ENCODE results near the gene ANKFN1.

Gene ANKFN1, protein sequence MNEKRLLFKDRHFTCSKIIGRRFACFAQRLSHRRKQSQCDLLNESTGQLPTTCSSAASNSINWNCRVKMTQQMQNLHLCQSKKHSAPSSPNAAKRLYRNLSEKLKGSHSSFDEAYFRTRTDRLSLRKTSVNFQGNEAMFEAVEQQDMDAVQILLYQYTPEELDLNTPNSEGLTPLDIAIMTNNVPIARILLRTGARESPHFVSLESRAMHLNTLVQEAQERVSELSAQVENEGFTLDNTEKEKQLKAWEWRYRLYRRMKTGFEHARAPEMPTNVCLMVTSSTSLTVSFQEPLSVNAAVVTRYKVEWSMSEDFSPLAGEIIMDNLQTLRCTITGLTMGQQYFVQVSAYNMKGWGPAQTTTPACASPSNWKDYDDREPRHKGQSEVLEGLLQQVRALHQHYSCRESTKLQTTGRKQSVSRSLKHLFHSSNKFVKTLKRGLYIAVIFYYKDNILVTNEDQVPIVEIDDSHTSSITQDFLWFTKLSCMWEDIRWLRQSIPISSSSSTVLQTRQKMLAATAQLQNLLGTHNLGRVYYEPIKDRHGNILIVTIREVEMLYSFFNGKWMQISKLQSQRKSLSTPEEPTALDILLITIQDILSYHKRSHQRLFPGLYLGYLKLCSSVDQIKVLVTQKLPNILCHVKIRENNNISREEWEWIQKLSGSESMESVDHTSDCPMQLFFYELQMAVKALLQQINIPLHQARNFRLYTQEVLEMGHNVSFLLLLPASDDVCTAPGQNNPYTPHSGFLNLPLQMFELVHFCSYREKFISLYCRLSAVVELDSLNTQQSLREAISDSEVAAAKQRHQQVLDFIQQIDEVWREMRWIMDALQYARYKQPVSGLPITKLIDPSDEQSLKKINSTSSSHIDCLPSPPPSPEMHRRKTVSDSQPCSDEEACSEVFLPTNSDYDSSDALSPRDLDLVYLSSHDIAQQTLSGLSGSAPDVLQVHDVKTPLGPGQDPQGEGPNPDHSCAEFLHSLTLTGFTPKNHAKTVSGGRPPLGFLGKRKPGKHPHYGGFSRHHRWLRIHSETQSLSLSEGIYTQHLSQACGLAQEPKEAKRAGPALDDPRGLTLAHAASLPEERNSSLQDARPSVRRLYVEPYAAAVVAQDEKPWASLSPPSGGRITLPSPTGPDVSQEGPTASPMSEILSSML

DNA sequence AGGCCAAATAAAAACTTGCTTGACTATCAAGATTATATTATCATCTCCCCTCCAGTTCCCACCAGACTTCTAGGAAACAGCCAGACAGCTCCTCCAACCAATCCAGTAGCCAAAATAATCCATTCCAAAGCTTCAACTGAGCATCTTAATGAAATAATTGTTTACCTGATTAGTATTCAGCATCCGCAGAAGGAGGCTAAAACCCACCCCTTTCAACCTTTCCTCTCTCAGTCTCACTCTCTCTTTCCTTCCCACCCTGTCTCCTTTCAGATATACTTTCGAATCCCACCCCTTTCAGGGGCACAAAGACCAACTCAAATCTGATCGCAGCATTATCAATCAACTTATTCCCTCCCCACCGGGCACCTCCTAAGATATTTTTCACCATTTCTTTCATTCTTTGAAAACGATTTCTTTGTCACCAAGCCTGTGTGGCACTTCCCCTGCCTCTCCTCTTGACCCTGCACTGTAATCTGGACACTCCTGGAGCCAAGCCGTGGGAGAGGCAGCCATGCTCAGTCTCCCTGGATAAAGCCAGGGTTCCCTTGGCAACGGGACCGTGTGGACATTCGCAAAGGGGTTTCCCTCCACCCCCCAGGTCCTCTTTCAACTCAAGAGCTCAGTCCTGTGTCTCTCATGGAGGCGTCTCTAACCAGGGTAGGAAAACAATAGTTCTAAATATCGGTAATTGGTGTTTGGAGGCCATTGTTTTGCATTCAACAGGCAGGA, at the start of gene ANKFN1:
Gene ANKFN1 (plus strand): TSS at position 602 of the 729 bp plus-strand sequence. CDS start 59,193 bp downstream, outside the sequence.
- DNase-seq: no peak

DNA sequence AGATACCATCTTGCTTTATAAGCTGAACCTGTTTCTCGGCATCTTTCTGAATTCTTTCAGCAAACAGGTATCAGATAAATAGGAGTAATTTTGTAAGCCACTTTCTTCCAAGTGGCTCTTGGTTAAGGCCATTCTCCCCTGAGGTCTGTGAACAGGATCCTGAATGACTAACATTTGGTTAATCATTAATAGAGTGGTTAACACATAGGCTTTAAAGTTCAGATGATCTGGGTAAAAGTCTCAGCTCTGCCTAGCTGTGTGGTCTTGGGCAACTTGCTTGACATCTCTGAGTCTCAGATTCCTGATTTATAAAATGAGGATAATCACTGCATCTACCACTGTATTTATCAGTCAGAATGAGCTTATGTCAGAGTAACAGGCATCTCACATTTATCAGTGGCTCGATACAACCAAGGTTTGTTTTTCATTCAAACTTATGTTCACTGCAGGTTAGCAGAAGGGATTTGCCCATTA, 44.4 kb upstream of the ANKFN1 start:
- DNase-seq: no peak

DNA sequence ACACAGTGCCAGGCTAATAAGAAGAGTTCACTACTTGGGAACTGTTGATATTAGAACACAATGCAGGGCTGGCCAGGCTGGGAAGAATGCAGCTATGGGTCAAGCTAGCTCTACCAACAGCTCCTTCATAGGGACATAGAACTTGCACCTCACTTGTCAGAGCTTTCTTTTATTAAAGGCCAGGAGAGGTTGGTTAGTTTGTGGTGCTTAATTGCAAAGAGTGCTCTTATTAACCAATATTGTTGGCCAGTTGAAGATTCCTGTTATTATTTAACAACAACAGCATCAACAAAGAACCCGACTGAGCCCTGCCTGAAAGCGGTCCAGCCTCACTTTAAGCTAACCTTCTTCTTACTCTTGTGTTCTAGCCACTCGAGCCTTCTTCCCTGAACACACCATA, 43.4 kb upstream of the ANKFN1 start:
- DNase-seq: no peak

DNA sequence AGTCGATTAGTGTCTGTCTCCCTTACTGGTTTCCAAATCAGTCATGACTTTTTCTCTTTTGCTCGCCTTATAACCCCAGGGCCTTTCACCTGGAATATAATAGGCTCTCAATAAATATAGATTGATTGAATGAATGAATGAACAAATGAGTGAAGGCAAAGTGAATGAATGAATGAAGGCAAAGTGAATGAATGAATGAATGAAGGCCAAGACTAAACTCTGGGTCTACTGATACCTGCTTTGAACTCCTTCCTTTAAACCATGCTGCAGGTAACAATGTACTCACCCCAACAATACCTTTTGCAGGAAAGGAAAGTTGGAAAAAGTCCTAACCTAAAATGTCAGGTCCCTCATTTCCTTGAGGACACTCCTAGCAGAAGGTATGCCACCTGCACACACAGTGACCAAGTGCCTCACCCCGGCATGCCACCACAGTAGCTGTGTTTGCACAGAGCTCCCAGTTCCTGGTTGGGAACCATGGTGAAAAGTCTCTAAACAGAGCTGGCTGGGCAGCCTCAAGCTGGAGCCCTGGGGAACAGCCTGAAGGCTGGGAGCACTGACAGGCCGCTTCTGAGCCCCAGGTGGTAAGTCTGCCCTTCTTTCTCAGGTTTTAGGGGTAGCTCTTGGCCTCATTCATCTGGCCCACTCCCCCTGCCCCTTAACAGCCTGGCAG, 42.7 kb upstream of the ANKFN1 start:
- DNase-seq: no peak

DNA sequence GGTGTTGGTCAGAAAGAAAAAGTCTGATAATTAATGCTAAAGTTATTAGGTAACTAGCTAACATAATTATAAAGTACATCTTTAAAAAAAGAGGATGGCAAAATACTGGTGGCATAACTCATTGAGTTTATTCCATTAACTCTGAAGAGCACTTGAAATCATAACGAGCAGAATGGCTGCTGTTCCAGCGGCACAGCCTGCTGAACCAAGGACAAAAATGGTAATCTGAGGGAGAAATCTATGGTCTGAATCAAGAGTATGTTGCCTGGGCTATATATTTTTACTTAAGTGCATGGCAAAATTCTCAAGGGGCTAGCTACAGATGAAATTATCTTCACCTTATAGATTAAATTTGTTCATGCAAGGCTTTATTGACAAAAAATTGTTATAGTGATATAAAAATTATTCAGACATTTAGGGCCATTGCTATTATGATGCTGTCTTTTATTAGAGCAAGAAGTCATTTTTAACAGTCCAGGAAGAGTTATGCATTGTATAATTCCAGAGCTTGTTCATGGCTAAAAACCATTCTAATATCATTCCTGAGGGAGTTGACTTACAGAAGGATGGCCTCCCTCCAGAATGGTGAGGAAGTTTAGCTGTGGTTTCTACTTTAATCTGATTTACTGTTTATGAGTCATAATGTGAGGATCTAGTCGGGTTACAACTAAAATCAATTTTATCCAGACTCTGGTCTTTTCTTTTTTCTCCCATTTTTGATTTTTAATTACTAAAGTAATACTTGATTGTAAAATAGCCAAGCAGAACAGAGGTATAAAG, 41.4 kb upstream of the ANKFN1 start:
- no peak for DNase-seq

DNA sequence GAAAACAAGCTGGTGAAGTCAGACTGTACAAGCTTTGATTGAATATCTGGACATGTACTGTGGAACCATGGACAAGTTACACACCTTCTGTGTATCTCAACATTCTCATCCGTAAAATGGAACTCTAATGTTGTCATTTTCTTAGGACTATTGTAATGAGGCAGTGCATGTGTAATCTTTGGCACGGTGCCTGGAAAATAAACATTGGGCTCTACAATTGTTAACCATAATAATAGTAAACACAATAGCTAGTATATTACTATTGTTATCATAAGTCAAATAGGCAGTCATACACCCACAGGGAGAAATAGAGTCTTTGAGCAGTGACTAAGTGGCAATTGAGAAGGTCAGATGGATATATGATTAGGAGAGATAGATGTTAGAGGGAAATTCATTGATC, 39.8 kb upstream of the ANKFN1 start:
- no peak for DNase-seq

DNA sequence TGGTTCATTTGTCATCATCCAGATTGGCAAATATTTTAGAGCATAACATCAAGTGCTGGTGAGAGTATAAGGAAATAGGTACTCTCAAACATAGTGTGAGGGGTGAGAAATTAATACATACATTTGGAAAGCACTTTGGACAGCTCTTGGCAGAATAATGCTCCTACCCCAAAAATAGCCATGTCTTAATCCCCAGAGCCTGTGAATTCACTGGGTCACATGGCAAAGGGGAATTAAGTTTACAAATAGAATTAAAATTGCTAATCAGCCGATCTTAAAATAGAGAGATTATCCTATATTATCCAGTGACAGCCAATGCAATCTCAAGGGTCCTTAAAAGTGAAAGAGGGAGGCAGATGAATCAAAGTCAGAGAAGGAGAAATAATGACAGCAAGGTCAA, 38.8 kb upstream of the ANKFN1 start:
- no peak for DNase-seq

DNA sequence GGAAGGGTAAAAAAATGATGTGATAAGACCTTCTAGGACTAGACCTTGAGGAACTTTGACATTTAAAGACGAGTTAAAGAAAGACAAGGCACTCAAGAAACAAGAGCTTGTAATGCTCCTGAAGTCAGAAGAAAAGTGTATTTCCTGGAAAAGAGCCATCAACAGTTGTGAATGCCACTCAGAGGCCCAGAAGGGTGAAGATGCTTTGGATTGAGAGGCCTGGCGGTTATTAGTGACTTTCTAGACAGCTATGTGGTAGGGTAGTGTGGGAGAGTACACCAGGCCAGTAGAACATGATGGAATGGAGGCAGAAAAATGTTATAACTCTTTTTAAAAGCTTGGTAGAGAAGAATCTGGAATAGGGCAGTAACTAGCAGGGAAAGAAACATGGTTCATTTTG, 34.1 kb upstream of the ANKFN1 start:
- DNase-seq: no peak

DNA sequence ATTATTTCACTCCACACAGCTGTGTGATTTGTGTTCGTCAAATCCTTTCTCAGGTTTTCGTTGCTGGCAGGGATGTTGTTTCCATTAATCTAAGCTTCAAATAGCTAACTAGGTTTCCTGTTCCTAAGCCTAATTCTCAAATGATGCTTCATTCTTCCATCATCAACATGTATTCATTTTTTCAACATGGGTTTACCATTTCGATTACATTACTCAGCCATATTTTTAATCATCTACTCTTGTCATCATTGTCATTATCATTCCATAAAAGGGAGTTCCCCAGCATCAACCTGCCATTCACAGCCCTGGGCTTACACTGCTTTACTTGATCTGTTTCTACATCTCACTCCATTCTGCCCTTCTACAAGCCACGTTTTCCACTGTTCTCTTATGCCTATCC, 33.3 kb upstream of the ANKFN1 start:
- no peak for DNase-seq

DNA sequence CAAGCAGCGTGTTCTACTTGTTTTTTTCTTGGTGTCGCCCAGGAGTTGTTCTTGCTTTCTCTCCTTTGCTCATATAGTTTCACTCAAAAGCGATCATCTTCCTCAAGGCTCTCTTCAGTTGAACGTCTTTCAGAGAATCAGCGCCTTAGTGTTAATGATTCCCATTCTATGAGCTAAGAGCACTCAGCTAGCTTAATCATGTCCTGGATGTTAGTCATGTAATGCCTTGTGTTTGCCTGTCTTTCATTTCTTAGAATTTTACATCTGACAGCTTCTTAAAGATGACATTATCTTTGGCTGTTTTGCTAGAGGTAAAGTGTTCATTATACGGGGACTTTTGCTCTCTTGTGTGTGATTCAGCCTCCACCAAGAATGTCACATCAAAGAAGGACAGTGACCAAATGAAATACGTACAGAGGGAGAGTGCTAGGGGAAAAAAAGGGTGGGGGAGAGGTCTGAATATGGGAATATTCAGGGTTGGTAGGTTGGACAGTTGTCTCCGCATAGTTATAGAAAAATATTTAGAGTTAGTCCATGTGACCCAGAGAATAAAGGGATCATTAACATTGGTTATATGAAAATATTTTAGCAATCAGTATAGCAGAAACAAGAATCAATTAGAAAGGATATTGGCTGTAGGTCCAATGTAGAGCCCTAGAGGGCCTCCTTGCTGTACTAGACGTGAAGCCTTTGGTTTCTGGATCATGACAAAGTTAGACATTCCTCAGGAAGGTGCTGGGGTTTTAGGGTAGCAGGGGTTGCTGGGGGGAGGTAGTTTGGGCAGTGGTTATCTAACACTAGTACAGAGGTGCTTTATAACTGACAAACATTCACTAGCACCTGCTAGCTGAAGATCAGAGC, 31.9 kb upstream of the ANKFN1 start:
- DNase-seq: no peak

DNA sequence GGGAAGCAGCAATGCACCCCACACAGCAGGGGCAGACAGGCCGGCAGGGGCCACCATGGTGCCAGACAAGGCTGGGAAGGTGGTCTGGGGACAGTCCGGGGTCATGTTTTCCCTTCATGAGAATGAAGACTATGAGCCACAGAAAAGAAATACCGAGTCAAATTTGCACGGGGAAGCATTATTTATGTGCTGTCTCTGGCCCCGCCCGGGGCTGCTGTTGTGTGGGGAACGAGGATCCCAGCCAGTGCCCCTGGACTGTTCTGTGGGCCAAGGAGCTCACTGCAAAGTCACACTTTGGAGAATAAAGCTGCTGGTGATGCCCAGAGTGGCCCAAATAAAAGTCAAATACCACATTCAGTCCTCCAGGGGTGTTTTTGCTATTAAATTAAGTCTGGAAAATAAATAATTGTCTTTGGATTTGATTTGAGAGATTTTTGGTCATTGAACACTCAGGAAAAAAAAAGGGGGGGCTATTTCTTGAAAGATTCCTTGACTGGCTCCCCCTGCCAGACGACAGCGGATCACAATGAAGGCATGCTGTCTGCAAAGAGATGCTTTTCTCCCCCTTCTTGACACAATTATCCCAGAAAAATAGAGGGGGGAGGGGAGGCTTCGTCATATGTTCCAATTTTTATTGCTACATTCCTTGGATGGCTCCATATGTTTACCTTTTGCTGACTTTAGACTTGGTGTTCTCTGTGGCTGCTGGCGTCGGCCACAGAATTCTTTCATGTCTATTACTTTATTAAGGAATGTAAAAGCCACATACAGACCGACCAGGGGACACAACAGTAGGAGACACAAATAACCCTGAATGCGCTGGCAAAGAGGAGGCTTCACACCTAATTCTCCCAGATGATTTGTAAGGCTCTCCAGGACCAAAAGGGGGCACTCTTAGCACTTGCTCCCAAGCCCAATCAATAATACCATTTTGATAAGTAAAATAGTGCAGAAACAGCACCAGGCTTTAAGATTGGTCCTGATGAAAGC, 27.1 kb upstream of the ANKFN1 start:
- no peak for DNase-seq

DNA sequence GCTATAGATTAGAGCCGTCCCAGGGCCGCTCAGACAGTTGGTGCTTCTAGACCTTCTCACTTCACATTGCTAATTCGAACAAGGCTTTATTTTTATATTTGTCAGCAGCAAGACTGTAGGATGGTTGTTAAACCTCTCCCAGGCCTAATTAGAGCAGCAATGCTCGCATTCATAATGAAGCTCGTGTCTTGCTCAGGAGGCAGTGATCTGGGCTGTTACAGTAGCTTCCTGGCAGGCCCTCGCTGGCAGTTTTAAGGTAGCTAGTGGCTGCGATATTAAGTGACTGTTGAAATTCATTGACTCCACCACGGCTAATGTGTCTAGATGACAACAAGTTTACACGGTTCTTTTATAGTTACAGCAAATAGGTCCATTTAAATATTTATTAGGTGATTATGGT, 23.2 kb upstream of the ANKFN1 start:
- no peak for DNase-seq

DNA sequence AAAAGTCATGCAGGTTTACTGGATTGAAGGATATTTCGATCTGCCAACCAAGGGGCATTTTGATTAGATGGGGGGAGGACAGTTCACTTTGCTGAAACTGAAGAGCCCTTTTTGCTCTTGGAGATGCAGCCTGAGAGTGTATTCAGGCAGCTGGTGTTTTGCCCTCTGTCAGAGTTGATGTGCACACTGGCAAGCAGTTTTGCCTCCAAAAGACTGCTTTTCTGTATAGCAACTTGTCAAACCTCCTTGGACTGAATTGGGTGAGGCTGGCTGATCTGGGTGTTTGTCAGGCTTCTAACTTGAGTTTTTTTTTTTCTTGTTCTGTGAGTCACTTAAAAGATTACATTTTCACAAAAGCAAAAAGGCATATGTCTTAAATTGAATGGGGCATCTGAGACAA, 22.6 kb upstream of the ANKFN1 start:
- no peak for DNase-seq

DNA sequence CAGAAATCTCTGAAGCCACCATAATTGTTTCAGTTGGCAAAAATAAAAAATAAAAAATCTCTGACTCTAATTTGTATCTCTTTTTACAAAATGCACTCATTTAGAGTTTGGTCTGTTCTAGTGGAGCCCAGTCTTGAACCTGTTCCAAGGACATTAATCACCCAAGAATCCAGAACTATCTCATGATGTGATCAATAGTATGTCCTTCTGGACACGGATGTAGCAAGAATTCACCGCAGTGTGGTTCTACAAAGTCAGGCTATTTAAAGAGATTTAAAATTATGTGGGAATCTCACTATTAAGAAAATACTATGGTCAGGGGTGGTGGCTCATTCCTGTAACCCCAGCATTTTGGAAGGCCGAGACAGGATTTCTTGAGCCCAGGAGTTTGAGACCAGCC, 21.8 kb upstream of the ANKFN1 start:
- DNase-seq: no peak

DNA sequence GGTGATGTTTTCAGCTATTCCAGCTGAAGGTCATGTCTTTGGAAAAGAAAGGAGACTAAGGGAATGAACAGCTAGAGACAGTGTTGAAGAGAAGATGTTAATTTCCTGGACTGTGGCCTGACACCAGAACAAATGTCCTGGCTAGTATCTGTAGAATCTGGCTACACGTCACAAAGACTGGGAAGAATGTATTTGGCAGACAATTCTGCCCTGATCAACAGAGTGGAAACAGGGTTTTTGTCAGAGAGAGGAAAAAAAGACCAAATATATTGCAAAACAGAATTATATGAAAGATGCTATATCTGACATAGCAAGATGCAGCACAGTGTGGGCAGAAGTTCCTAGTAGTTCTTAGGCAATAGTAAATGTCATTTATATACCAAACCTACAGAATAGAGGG, 17.0 kb upstream of the ANKFN1 start:
- no peak for DNase-seq

DNA sequence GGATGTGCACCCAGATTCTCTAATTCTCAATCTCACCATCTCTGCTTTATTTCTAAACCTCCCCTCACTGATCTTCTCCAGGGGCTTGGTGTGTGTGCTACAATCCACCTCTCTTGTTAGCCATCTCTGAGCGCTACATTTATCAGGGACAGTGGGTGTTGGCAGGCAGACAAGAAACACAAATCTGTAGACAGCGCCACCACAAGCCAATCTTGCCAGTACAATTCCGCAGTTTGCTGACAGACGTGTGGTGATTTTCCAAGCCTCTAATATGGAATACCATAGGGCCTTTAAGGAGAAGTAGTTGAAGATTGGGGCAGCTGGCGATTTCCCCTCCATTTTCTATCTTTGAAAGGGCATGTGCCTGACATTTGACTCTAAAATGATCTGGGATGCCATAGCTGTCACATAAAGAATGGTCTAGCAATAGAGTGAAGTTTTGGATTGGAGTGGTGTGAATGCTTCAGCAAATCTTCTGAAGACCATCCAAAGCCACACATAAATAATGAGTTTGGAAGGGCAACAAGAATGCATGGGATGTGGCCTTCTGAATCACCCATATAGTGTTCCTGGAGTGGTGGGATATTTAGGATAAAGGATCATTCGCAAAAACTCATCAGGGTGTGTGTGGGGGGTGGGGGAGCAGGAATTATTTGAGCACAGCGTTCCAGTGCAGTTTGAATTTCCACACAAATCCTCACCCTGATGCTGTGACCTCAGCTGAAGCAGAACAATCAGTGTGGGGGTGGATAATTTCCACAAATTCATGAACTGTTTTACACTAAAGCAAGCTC, 12.0 kb upstream of the ANKFN1 start:
- no peak for DNase-seq

DNA sequence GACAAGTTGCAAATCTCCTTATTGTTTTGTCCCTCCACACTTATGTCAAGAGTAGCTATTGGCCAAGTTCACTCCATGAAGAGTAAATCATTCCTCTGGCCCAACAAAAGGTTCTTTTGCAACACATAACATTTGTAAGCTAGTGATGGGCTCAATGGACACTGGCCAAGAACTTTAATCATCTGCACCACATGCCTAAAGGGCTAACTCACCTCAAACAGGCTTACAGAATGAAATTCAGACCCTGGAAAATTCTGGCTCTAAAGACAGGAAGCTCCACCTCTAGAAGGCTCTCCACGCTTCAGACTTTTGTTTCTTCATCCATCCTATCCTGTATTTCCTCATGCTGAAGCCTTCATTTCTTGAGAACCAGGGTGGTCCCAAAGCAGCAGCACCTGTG, 10.9 kb upstream of the ANKFN1 start:
- DNase-seq: no peak

DNA sequence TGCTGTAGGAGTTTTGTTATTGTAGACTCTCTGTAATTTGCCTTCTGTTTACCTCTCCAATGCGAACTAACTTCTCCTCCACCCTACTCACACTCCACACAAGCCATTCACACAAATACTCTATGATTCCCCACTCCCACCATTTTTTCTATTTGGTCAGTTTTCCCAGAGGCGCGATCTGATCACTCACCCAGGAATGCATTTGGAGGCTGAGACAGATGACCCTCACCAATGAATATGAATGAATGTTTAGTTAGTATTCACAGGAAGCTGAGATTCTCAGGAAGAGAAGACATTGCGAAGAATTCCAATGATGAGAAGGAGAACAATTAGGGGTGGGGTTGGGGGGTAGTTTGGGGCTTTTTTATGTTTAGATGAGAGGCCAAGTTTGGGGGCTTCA, 10.5 kb upstream of the ANKFN1 start:
- DNase-seq: no peak
